ENCODE measurements around the gene MALT1. TPM values are rescaled to one million over a fixed set of nuclear protein-coding genes. Genes with fewer than 3 reads are reported as not detected.

MALT1 gene
- polyA plus RNA-seq, 1 donor from 2014 or later = 40.5 TPM

DNA sequence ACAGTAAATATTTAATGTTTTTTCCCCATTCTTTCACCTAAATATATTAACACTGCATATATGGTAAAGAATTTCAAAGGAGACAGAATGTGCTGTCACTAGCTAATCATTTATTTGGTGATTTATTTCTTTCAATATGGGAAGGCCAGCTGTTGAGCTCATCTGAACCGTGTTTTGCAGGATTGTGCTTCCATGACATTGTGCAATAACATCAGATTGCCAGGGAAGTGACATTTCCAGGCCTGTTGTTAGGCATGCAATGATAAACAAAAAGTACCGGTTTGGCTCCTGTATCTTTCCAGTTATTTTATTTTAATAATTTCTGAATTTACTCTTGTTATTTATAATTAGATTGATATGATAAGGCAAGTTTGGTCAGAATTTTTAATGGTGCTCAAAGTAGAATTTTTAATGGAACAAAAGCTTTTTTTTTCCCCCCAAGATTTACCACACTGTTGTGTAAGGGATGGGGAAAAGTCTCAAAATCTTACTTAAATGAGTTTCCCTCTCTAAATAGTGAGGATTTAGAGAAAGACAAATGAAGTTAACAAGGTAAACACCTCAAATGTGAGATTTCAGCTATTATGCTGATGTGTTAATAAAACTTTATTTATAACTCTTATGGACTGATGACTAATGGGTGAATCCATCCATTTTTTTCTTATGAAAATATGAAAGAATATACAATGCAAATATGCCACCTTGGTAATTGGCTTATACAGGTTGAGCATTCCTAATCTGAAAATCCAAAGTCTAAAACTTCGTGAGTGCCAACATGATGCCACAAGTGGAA, 52.7 kb downstream of the MALT1 start:
- Histone ChIP-seq H3K27ac (ENCODE audit: low read length) (no peak overlapping the region), H2AFZ (ENCODE audit: low read depth, low read length) (no peak overlapping the region), H3F3A (ENCODE audit: insufficient read depth, low read length, poor library complexity, severe bottlenecking) (no peaks in the 10 kb centered on the region), H4K20me1 (ENCODE audit: insufficient read depth) (no peaks in the 10 kb centered on the region), H3K4me3 (ENCODE audit: low read length) (no peak overlapping the region), H3K79me2 (replicated peaks; ENCODE audit: insufficient read depth, low read length) (no peaks in the 10 kb centered on the region), H3K9ac (ENCODE audit: low read length) (no peak overlapping the region), H3K27me3 (ENCODE audit: insufficient read depth, low read depth, low read length) (no peaks in the 10 kb centered on the region), H3K9me2 (ENCODE audit: insufficient read depth, low read length) (no peaks in the 10 kb centered on the region), H3K4me2 (ENCODE audit: low read length) (no peak overlapping the region), H3K36me3 (ENCODE audit: insufficient read depth, low read length) (no peaks in the 10 kb centered on the region), H3K9me3 (ENCODE audit: low read length) (no peaks in the 10 kb centered on the region)
- no peak for TF ChIP-seq SMC3 (conservative IDR thresholded peaks at IDR 0.05; ENCODE audit: poor library complexity)
- TF ChIP-seq TAF1 (IDR thresholded peaks at IDR 0.05; ENCODE audit: low read depth) = no peak
- no peak for TF ChIP-seq REST (IDR thresholded peaks at IDR 0.05; ENCODE audit: borderline replicate concordance)
- TF ChIP-seq POLR2AphosphoS5 (IDR thresholded peaks at IDR 0.05) = no peak
- no peak for TF ChIP-seq EZH2 (IDR thresholded peaks at IDR 0.05; ENCODE audit: borderline replicate concordance, insufficient read depth, low read length, poor library complexity, severe bottlenecking)
- no peak for TF ChIP-seq MXI1 (conservative IDR thresholded peaks at IDR 0.05; ENCODE audit: poor library complexity, severe bottlenecking)
- TF ChIP-seq, protein P1, sequence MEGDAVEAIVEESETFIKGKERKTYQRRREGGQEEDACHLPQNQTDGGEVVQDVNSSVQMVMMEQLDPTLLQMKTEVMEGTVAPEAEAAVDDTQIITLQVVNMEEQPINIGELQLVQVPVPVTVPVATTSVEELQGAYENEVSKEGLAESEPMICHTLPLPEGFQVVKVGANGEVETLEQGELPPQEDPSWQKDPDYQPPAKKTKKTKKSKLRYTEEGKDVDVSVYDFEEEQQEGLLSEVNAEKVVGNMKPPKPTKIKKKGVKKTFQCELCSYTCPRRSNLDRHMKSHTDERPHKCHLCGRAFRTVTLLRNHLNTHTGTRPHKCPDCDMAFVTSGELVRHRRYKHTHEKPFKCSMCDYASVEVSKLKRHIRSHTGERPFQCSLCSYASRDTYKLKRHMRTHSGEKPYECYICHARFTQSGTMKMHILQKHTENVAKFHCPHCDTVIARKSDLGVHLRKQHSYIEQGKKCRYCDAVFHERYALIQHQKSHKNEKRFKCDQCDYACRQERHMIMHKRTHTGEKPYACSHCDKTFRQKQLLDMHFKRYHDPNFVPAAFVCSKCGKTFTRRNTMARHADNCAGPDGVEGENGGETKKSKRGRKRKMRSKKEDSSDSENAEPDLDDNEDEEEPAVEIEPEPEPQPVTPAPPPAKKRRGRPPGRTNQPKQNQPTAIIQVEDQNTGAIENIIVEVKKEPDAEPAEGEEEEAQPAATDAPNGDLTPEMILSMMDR (IDR thresholded peaks at IDR 0.05; ENCODE audit: poor library complexity, severe bottlenecking) = no peak
- TF ChIP-seq EP300 (conservative IDR thresholded peaks at IDR 0.05; ENCODE audit: poor library complexity, severe bottlenecking) = no peak
- TF ChIP-seq RAD21 (conservative IDR thresholded peaks at IDR 0.05) = no peak

GRCh38 chr18:58726671-58727070, 55.4 kb downstream of the MALT1 start:
- no peak for TF ChIP-seq RAD21 (conservative IDR thresholded peaks at IDR 0.05)
- TF ChIP-seq POLR2AphosphoS5 (IDR thresholded peaks at IDR 0.05) = no peak
- TF ChIP-seq SMC3 (conservative IDR thresholded peaks at IDR 0.05; ENCODE audit: poor library complexity) = no peak
- no peak for TF ChIP-seq EZH2 (IDR thresholded peaks at IDR 0.05; ENCODE audit: borderline replicate concordance, insufficient read depth, low read length, poor library complexity, severe bottlenecking)
- TF ChIP-seq MXI1 (conservative IDR thresholded peaks at IDR 0.05; ENCODE audit: poor library complexity, severe bottlenecking) = no peak
- TF ChIP-seq EP300 (conservative IDR thresholded peaks at IDR 0.05; ENCODE audit: poor library complexity, severe bottlenecking) = no peak
- TF ChIP-seq, protein P1 (IDR thresholded peaks at IDR 0.05; ENCODE audit: poor library complexity, severe bottlenecking) = no peak
- no peak for TF ChIP-seq TAF1 (IDR thresholded peaks at IDR 0.05; ENCODE audit: low read depth)
- no peak for TF ChIP-seq REST (IDR thresholded peaks at IDR 0.05; ENCODE audit: borderline replicate concordance)
- H3K27me3 ChIP-seq (ENCODE audit: insufficient read depth, low read depth, low read length) = no peaks in the 10 kb centered on the region

More at GRCh38 chr18:58726671-58727070, 55.4 kb downstream of the MALT1 start:
- Histone ChIP-seq H3K9me3 (ENCODE audit: low read length) (no peaks in the 10 kb centered on the region), H2AFZ (ENCODE audit: low read depth, low read length) (no peak overlapping the region), H4K20me1 (ENCODE audit: insufficient read depth) (no peaks in the 10 kb centered on the region), H3K9ac (ENCODE audit: low read length) (no peak overlapping the region), H3K9me2 (ENCODE audit: insufficient read depth, low read length) (no peaks in the 10 kb centered on the region), H3K79me2 (replicated peaks; ENCODE audit: insufficient read depth, low read length) (no peaks in the 10 kb centered on the region), H3K4me3 (ENCODE audit: low read length) (no peak overlapping the region), H3K4me2 (ENCODE audit: low read length) (no peak overlapping the region), H3K36me3 (ENCODE audit: insufficient read depth, low read length) (no peaks in the 10 kb centered on the region), H3K27ac (ENCODE audit: low read length) (no peak overlapping the region), H3F3A (ENCODE audit: insufficient read depth, low read length, poor library complexity, severe bottlenecking) (no peaks in the 10 kb centered on the region)
